ENCODE measurements around the gene ZNF66.
A peak's percentile ranks its signal among the peaks of the same experiment; 100 is the strongest.
"Not testable (repeated sequence)": the region's sequence is repeated elsewhere in the genome, so short reads cannot be mapped to it uniquely, and the experiment has no call there.

ZNF66 gene

DNA sequence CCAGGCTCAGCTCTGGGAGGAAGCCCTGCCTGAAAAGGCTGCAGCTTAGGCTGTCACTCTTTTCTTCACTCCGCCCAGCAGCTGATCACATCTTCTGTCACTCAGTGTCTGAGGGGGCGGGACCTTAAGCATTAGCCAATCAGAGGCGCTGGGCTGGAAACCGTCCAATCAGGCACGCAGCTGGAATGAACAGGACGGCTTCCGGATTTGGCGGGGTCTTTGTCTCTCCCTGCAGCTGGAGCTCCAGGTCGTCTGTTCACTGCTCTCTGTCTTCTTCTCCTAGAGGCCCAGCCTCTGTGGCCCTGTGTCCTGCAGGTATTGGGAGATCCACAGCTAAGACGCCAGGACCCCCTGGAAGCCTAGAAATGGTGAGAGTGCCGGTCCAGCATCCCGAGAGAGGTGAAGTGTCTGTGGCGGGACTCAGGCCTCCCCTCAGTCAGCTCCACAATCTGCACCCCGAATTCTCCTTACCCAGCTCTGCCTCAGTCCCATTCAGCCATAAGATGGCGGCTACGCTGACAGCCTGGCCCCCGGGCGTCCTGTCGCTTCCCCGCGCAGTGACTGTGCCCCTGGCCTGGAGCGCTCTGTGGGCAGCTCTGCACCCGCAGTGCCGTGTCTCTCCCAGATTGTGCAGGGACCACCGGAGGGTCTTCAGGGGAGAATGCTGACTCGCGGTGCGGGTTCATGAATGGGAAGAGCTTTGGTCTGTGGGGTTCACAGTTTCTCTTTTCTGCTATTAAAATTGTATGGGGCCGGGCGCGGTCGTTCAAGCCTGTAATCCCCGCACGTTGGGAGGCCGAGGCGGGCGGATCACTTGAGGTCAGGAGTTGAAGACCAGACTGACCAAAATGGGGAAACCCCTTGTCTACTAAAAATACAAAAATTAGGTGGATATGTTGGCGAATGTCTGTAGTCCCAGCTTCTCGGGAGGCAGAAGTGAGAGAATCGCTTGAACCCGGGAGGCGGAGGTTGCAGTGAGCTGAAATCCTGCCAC lies at the start of gene ZNF66:
ZNF66 (plus strand) TSS at position 222 of the 994 bp plus-strand sequence; CDS start at position 366, 144 bp downstream.
- DNase-seq (ENCODE audit: low spot score) = peak; percentile 94

DNA sequence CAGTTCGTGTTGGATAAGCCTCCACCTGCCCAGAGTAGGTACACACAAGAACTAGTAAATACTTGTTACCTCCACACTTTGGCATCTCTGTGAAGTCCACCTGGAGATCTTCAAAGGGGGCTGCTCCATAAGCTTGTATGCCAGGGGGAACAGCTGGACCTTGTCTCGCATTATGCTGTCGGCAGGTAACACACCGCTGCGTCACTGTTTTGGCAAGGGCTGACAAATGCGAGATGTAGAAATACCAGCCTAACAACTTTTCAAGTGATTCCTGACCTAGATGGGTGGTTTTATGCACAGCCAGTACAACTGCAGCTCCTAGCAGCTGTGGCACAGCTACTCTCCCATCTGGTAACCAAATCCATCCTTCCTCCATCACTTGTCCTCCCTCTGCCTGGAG lies 25.9 kb upstream of the ZNF66 start:
- DNase-seq (ENCODE audit: low spot score) = not testable (repeated sequence)

DNA sequence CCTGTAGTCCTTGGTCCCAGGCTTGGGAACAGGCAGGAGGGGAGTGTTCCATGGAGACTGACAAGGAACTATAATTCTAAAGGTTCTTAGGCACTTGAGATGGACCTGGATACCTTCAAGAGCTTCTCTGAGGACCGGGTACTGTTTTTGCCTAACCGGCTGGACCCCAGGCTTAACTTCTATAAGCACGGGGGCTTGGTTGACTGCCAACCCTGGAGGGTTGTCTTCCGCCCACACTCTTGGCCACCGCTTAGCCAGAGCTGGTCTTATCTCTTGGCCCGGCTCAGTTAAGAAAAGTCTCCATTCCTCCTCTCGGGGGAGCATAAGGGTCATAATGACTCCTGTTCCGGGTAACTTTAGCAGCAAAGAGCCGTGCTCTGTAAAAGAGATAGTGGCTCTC lies 23.8 kb upstream of the ZNF66 start:
- DNase-seq (ENCODE audit: low spot score) = not testable (repeated sequence)

DNA sequence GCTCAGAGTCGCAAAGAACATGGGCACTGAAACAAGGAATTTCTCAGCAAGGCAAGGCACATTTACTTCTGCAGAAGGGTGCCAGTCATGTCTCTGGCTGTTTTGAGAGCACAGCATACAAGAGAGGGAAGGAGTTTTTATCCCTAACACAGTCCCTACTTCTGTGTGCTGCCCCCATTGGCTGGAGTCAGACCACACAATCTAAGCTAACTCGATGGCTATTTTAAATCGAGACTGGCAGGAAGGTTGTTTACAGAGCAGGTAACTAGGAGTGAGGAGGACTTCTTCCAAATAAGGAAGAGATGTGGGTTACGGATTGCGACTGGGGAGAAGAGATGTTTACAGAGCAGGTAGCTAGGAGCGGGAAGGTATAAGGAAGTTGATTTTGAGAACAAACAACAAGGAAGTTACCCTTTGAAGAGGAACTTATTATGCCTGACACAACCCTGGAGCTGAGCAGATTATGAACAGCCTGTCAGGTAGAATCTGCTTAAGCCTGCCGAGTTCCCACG lies 6.8 kb upstream of the ZNF66 start:
- not testable (repeated sequence) for DNase-seq (ENCODE audit: low spot score)

DNA sequence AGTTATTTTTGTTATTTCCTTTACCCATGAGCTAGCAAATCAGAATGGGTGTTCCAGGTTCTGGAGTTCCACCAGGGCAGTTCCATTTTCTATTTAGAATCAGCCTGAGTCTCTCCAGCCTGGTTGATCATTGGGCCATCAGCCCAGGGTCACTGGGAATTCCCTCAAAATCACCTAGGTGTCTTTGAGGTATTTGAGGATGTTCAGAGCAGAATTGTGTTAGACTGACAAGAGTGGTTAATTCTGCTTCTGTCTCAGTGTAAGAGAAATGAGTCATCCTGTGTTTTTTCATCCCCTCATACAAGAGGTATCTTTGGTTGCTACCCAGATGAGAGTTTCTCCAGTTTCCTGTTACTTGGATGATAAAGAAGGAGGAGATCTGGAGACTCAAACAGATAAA lies 11.7 kb downstream of the ZNF66 start:
- DNase-seq (ENCODE audit: low spot score) = no peak

DNA sequence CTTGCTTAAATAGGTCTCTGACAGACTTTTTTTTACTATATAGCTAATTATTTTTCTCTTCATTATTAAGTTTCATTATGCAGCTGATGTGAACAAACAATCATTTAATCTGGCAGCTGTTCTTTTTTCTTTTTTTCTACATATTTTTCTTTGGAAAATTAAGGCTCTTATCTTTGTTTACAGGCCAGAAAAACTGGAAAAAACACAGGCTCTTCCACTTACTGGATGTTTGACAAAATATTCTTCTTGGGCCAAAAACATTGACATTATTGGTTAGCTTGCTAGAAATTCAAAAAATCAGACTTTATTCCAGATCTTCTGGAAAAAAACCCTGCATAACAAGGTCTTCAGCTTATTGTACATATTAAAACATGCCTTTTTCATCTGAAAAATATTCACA lies 15.7 kb downstream of the ZNF66 start:
- no peak for DNase-seq (ENCODE audit: low spot score)

DNA sequence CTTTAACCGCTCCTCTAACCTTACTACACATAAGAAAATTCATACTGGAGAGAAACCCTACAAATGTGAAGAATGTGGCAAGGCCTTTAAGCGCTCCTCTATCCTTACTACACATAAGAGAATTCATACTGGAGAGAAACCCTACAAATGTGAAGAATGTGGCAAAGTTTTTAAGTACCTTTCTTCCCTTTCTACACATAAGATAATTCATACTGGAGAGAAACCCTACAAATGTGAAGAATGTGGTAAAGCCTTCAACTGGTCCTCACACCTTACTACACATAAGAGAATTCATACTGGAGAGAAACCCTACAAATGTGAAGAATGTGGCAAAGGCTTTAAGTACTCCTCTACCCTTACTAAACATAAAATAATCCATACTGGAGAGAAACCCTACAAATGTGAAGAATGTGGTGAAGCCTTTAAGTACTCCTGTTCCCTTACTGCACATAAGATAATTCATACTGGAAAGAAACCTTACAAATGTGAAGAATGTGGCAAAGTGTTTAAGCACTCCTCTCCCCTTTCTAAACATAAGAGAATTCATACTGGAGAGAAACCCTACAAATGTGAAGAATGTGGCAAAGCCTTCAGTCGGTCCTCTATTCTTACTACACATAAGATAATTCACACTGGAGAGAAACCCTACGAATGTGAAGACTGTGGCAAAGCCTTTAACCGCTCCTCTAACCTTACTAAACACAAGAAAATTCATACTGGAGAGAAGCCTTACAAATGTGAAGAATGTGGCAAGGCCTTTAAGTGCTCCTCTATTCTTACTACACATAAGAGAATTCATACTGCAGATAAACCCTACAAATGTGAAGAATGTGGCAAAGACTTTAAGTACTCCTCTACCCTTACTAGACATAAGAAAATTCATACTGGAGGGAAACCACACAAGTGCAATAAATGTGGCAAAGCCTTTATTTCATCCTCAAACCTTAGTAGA lies 30.5 kb downstream of the ZNF66 start:
- not testable (repeated sequence) for DNase-seq (ENCODE audit: low spot score)

DNA sequence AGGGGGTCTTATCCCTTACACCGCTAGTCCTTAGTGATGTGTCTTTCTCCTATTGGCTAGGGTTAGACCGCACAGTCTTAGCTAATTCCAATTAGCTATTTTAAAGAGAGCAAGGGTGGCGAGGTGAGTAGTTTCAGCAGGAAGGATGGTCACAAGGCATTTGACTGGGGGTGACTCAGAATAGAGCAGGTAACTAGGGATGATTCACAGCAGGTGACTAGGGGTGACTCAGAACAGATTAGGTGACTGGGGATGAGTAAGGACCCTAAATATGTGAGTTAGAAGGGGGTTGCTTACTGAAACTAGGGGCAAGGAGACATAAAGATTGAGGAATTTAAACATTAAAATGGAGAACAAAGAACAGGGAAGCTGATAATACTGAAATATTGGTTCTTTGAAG lies 64.3 kb downstream of the ZNF66 start:
- no peak for DNase-seq (ENCODE audit: low spot score)

Data from germinal center (tissue), 1 donor.